Hepatocyte (in vitro differentiated cells): ENCODE results near the gene PLEKHG5. TPM values are rescaled to one million over a fixed set of nuclear protein-coding genes. Genes with fewer than 3 reads are reported as not detected.

ENCODE experiments used
- DNase-seq: peaks from one replicate; pipeline ENCODE4 v3.0.0-alpha.2; 2016; ENCODE audit warnings: low spot score
- H2AFZ ChIP-seq: fragments of 200-600 bp; sonication (generic); 2 replicates; pipeline ENCODE4 v1.6.0; 2016; ENCODE audit warnings: antibody characterized with exemption, mild to moderate bottlenecking
- H3K27ac ChIP-seq: fragments of 200-600 bp; sonication (generic); 2 replicates; pipeline ENCODE4 v1.5.1; 2016; ENCODE audit warnings: mild to moderate bottlenecking
- H3K27me3 ChIP-seq: fragments of 200-600 bp; sonication (generic); 2 replicates; pipeline ENCODE4 v1.6.1; 2016
- H3K36me3 ChIP-seq: fragments of 200-600 bp; sonication (generic); replicated peaks from 2 replicates; pipeline ENCODE4 v1.5.1; 2016; ENCODE audit warnings: low read depth; ENCODE audit not compliant: insufficient read depth
- H3K4me1 ChIP-seq: fragments of 200-600 bp; sonication (generic); 2 replicates; pipeline ENCODE4 v1.5.1; 2016; ENCODE audit warnings: mild to moderate bottlenecking, moderate library complexity; ENCODE audit not compliant: insufficient read depth
- H3K4me2 ChIP-seq: fragments of 200-600 bp; sonication (generic); 2 replicates; pipeline ENCODE4 v1.6.0; 2016
- H3K4me3 ChIP-seq: fragments of 200-600 bp; sonication (generic); 2 replicates; pipeline ENCODE4 v1.5.1; 2016; ENCODE audit warnings: mild to moderate bottlenecking
- H3K79me2 ChIP-seq: fragments of 200-600 bp; sonication (generic); 2 replicates; pipeline ENCODE4 v1.6.0; 2017; ENCODE audit warnings: mild to moderate bottlenecking
- H3K9me2 ChIP-seq: fragments of 200-600 bp; sonication (generic); replicated peaks from 2 replicates; pipeline ENCODE4 v1.6.0; 2017; ENCODE audit warnings: mild to moderate bottlenecking; ENCODE audit not compliant: insufficient read depth
- H3K9me3 ChIP-seq: fragments of 200-600 bp; sonication (generic); 2 replicates; pipeline ENCODE4 v1.5.1; 2016; ENCODE audit warnings: low read depth, mild to moderate bottlenecking
- H4K20me1 ChIP-seq: fragments of 200-600 bp; sonication (generic); 2 replicates; pipeline ENCODE4 v1.6.0; 2016; ENCODE audit warnings: mild to moderate bottlenecking; ENCODE audit not compliant: insufficient read depth, poor library complexity, severe bottlenecking
- CTCF ChIP-seq: fragments of 200-600 bp; sonication (generic); IDR thresholded peaks from 2 replicates; pipeline ENCODE4 v1.5.1; 2016; ENCODE audit warnings: antibody characterized with exemption, mild to moderate bottlenecking; ENCODE audit not compliant: poor library complexity
- EZH2 ChIP-seq: fragments of 200-600 bp; sonication (generic); IDR thresholded peaks from 2 replicates; pipeline ENCODE4 v1.6.1; 2016; ENCODE audit warnings: antibody characterized with exemption, mild to moderate bottlenecking, borderline replicate concordance
- EZH2phosphoT487 ChIP-seq: fragments of 200-600 bp; sonication (generic); IDR thresholded peaks from one replicate; pipeline ENCODE4 v1.6.1; 2018; ENCODE audit warnings: antibody characterized with exemption, mild to moderate bottlenecking, low read depth, moderate library complexity; ENCODE audit not compliant: unreplicated experiment, severe bottlenecking
- WGBS: methylation state at CpG from one replicate; pipeline ENCODE4 v1.1.6; 2016; ENCODE audit warnings: low lambda C conversion rate; ENCODE audit errors: missing lambda C conversion rate; 5-methylcytosine and 5-hydroxymethylcytosine counted together
- polyA plus RNA-seq: library from polyadenylated mRNA; unstranded; fragments of >200 nt; fragmentation: Nextera tagmentation; extraction: Ambion mirVana; gene quantifications from 2 replicates; pipeline ENCODE4 v1.2.1, GENCODE V29; 2016
- total RNA-seq: library from RNA; depleted of rRNA; stranded (reverse); fragments of >200 nt; gene quantifications from 2 replicates; pipeline ENCODE4 v1.2.3, GENCODE V29; 2014

PLEKHG5 gene, protein sequence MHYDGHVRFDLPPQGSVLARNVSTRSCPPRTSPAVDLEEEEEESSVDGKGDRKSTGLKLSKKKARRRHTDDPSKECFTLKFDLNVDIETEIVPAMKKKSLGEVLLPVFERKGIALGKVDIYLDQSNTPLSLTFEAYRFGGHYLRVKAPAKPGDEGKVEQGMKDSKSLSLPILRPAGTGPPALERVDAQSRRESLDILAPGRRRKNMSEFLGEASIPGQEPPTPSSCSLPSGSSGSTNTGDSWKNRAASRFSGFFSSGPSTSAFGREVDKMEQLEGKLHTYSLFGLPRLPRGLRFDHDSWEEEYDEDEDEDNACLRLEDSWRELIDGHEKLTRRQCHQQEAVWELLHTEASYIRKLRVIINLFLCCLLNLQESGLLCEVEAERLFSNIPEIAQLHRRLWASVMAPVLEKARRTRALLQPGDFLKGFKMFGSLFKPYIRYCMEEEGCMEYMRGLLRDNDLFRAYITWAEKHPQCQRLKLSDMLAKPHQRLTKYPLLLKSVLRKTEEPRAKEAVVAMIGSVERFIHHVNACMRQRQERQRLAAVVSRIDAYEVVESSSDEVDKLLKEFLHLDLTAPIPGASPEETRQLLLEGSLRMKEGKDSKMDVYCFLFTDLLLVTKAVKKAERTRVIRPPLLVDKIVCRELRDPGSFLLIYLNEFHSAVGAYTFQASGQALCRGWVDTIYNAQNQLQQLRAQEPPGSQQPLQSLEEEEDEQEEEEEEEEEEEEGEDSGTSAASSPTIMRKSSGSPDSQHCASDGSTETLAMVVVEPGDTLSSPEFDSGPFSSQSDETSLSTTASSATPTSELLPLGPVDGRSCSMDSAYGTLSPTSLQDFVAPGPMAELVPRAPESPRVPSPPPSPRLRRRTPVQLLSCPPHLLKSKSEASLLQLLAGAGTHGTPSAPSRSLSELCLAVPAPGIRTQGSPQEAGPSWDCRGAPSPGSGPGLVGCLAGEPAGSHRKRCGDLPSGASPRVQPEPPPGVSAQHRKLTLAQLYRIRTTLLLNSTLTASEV
- total RNA-seq (11.6 and 13.3 TPM in 2 replicates), polyA plus RNA-seq (9.3 and 11.5 TPM in 2 replicates)

- H3K4me2 ChIP-seq, result peak within 1 kb of the TSS; percentile 100
- H3K9me3 ChIP-seq, result no peaks in the 10 kb centered on the region
- H3K9me2 ChIP-seq, result no peaks in the 10 kb centered on the region
- TF ChIP-seq CTCF, result no peak
- TF ChIP-seq EZH2phosphoT487, result no peak
- WGBS, result 52% methylated on average over 6 of the region's 6 CpGs
- peaks cover 7% of the 10 kb centered on the region for H3K79me2 ChIP-seq
- no peaks in the 10 kb centered on the region for H4K20me1 ChIP-seq
- H3K4me3 ChIP-seq, result peak within 1 kb of the TSS; percentile 92
- DNase-seq, result peak; percentile 46
- no peaks in the 10 kb centered on the region for H3K36me3 ChIP-seq
- H3K4me1 ChIP-seq, result peaks cover 26% of the 10 kb centered on the region
- H2AFZ ChIP-seq, result peak within 1 kb of the TSS; percentile 96
- no peaks in the 10 kb centered on the region for H3K27me3 ChIP-seq
- H3K27ac ChIP-seq, result peak within 1 kb of the TSS; percentile 85
Observed at GRCh38 chr1:6491480-6491962, at the start of gene PLEKHG5. PLEKHG5 (minus strand) TSS chr1:6491667; CDS start chr1:6477571, 14,096 bp downstream.

DNA sequence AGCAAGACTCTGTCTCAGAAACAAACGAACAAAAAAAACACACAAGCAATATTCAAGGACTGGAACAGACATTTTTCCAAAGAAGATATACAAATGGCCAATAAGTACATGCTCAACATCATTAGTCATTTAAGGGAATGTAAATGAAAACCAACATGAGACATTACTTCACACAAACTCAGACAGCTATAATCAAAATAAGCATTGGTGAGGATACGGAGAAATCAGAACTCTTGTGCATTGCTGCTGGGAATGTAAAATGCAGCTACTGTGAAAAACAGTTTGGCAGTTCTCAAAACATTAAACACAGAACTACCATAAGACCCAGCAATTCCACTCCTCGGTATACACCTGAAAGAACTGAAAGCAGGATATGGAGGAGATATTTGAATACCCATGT, 47.5 kb upstream of the PLEKHG5 start:
- DNase-seq, result no peak
- H3K79me2 ChIP-seq, result peaks cover 2% of the 10 kb centered on the region
- WGBS, result 61% methylated on average over 3 of the region's 3 CpGs
- H3K9me3 ChIP-seq, result no peaks in the 10 kb centered on the region
- H2AFZ ChIP-seq, result no peak overlapping the region
- no peaks in the 10 kb centered on the region for H4K20me1 ChIP-seq
- no peaks in the 10 kb centered on the region for H3K4me1 ChIP-seq
- TF ChIP-seq CTCF (no peak), EZH2 (no peak), EZH2phosphoT487 (no peak)
- no peak overlapping the region for H3K4me3 ChIP-seq
- H3K27ac ChIP-seq, result no peak overlapping the region
- H3K4me2 ChIP-seq, result no peak overlapping the region
- H3K36me3 ChIP-seq, result no peaks in the 10 kb centered on the region
- no peaks in the 10 kb centered on the region for H3K27me3 ChIP-seq
- H3K9me2 ChIP-seq, result no peaks in the 10 kb centered on the region

- no peak overlapping the region for H3K4me3 ChIP-seq
- WGBS, result 78% methylated on average over 5 of the region's 5 CpGs
- DNase-seq, result no peak
- no peak overlapping the region for H2AFZ ChIP-seq
- H3K9me3 ChIP-seq, result no peaks in the 10 kb centered on the region
- no peaks in the 10 kb centered on the region for H3K4me1 ChIP-seq
- H3K27me3 ChIP-seq, result no peaks in the 10 kb centered on the region
- no peaks in the 10 kb centered on the region for H3K36me3 ChIP-seq
- no peaks in the 10 kb centered on the region for H3K9me2 ChIP-seq
- H4K20me1 ChIP-seq, result no peaks in the 10 kb centered on the region
- H3K27ac ChIP-seq, result no peak overlapping the region
- TF ChIP-seq CTCF, result no peak
- no peak for TF ChIP-seq EZH2phosphoT487
- no peak for TF ChIP-seq EZH2
- no peak overlapping the region for H3K4me2 ChIP-seq
- H3K79me2 ChIP-seq, result peaks cover 2% of the 10 kb centered on the region
Observed at GRCh38 chr1:6536291-6536690, 44.8 kb upstream of the PLEKHG5 start.
